BE2C (cell line): ENCODE data around the gene BDKRB1.

Source experiments
- DNase-seq: peaks from one replicate; pipeline ENCODE4 v3.0.0-alpha.2; 2020
- H3K27me3 ChIP-seq: fragments of 250-450 bp; sonication (Bioruptor Pico); 2 replicates; pipeline ENCODE4 v1.5.1; 2020; ENCODE audit warnings: mild to moderate bottlenecking
- H3K36me3 ChIP-seq: fragments of 250-450 bp; sonication (Bioruptor Pico); 2 replicates; pipeline ENCODE4 v1.5.1; 2020; ENCODE audit warnings: mild to moderate bottlenecking
- H3K4me1 ChIP-seq: fragments of 250-450 bp; sonication (Bioruptor Pico); 2 replicates; pipeline ENCODE4 v1.5.1; 2020
- H3K4me3 ChIP-seq: 2 replicates; pipeline ENCODE4 v1.5.1; 2011; ENCODE audit warnings: low read depth, low read length
- H3K9me3 ChIP-seq: fragments of 250-450 bp; sonication (Bioruptor Pico); 2 replicates; pipeline ENCODE4 v1.5.1; 2020
- TF ChIP-seq, protein P1 (sequence below): IDR thresholded peaks from 2 replicates; pipeline ENCODE4 v1.5.1; 2012; ENCODE audit warnings: mild to moderate bottlenecking, low read depth, low read length

Gene BDKRB1

DNA sequence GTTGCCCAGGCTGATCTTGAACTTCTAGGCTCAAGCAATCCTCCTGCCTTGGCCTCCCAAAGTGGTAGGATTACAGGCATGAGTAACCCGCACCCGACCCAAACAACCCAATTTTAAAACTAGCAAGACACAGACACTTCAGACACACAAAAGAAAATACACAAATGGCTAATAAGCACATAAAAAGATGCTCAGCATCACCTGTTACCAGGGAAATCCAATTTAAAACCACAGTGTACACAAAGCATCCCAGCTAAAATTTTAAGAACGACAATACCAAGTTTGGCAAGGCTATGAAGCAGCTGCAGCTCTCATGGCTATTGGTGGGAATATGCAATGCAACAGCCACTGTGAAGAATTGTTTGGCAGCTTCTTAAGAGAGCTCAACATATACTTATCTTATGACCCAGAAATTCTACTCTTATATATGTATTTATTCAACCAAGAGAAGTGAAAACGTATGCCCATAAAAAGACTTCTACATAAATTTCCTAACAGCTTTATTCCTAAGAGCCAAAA is 42.0 kb downstream of the BDKRB1 start:
- Histone ChIP-seq H3K9me3 (no peaks in the 10 kb centered on the region), H3K4me3 (no peak overlapping the region), H3K36me3 (peaks cover 6% of the 10 kb centered on the region), H3K27me3 (no peaks in the 10 kb centered on the region), H3K4me1 (peaks cover 6% of the 10 kb centered on the region)
- DNase-seq, result no peak
- TF ChIP-seq, protein P1, sequence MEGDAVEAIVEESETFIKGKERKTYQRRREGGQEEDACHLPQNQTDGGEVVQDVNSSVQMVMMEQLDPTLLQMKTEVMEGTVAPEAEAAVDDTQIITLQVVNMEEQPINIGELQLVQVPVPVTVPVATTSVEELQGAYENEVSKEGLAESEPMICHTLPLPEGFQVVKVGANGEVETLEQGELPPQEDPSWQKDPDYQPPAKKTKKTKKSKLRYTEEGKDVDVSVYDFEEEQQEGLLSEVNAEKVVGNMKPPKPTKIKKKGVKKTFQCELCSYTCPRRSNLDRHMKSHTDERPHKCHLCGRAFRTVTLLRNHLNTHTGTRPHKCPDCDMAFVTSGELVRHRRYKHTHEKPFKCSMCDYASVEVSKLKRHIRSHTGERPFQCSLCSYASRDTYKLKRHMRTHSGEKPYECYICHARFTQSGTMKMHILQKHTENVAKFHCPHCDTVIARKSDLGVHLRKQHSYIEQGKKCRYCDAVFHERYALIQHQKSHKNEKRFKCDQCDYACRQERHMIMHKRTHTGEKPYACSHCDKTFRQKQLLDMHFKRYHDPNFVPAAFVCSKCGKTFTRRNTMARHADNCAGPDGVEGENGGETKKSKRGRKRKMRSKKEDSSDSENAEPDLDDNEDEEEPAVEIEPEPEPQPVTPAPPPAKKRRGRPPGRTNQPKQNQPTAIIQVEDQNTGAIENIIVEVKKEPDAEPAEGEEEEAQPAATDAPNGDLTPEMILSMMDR, result no peak

DNA sequence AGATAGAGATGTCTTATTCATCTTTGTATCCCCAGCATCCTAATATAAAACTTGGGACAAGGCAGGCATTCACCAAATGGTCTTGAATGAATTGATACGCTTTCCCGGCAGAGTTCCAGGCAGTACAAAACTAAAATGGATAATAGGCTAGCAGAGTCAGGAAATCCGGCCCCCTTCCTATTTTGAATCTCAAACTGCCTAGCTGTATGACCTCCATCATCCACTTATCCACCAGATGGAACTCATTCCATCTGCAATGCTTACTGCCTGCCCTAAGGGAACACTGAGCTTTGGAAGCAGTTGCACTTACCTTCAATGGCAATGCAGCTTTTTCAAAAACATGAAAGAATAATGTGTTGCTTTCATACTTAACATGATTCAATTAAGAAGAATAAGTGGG is 43.4 kb downstream of the BDKRB1 start:
- TF ChIP-seq, protein P1, result peak; percentile 22; the same call in 1 of the 2 replicates
- H3K27me3 ChIP-seq, result no peaks in the 10 kb centered on the region
- peaks cover 6% of the 10 kb centered on the region for H3K36me3 ChIP-seq
- H3K4me1 ChIP-seq, result peaks cover 6% of the 10 kb centered on the region
- no peaks in the 10 kb centered on the region for H3K9me3 ChIP-seq
- peak; percentile 33 for DNase-seq
- H3K4me3 ChIP-seq, result no peak overlapping the region

DNA sequence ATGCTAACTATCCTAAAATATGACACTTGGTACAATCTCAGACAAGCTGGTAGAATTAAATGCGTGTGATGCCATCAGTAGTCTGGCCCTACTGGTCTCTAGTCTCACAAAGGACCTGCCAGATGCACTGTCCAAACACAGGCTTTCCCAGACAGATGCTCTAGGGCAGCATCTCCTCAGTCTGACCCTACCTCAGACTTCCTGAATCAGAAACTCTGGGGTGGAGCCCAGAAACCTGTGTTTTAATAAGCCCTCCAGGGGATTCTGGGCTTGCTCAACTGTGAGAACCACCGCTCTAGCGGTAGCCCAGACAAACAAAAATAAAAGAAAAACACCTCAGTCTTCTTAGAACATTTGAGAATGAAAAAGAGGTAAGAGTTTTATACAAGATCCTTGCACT is 48.0 kb downstream of the BDKRB1 start:
- H3K27me3 ChIP-seq, result no peaks in the 10 kb centered on the region
- H3K4me3 ChIP-seq, result no peak overlapping the region
- H3K9me3 ChIP-seq, result no peaks in the 10 kb centered on the region
- H3K4me1 ChIP-seq, result peaks cover 9% of the 10 kb centered on the region
- peaks cover 12% of the 10 kb centered on the region for H3K36me3 ChIP-seq
- TF ChIP-seq, protein P1, result no peak
- DNase-seq, result no peak

DNA sequence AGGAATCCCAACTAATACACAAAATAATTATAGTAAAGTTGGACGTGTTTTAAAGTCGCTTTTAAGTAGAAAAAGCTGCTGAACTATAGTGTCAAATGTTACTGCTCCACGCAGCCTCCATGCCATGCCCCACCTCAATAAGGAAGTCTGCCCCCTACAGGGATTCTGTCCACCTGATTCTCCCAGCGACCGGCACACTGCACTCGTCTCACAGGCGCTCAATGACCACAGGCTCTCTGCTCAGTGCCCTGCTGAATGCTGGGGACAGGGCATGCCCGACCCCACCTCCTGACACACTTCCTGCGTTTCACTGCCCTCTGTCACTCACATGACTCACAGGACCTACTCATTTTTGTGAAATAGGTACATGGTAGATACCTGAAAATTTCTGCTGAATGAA is 48.9 kb downstream of the BDKRB1 start:
- DNase-seq, result peak; percentile 38
- Histone ChIP-seq H3K36me3 (peaks cover 21% of the 10 kb centered on the region), H3K27me3 (no peaks in the 10 kb centered on the region), H3K4me1 (peaks cover 2% of the 10 kb centered on the region; the same call in 1 of the 2 replicates), H3K9me3 (no peaks in the 10 kb centered on the region), H3K4me3 (no peak overlapping the region)
- TF ChIP-seq, protein P1, result peak; percentile 62

DNA sequence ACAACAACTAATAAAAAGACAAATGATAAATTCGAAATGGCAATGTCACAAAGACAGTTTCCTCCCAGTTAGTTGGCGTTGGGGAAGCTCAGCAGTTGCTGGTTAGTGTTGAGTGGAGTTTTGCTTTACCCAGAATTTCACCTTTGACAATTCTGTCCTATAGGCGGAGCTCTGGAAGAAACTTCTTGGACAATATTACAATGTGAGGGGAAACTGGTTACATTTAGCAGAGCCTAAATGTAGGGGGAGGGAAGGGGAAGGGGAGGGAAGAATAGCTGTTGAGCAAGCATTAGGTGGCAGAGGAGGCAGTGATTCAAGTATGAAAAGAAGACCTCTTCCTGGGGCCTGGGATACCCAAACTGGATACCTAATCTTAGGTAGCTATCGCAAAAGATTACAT is 51.4 kb downstream of the BDKRB1 start:
- TF ChIP-seq, protein P1, result peak; percentile 33; the same call in 1 of the 2 replicates
- no peaks in the 10 kb centered on the region for H3K27me3 ChIP-seq
- peaks cover 2% of the 10 kb centered on the region; the same call in 1 of the 2 replicates for H3K4me1 ChIP-seq
- no peaks in the 10 kb centered on the region for H3K9me3 ChIP-seq
- H3K4me3 ChIP-seq, result no peak overlapping the region
- DNase-seq, result no peak
- peaks cover 24% of the 10 kb centered on the region for H3K36me3 ChIP-seq

DNA sequence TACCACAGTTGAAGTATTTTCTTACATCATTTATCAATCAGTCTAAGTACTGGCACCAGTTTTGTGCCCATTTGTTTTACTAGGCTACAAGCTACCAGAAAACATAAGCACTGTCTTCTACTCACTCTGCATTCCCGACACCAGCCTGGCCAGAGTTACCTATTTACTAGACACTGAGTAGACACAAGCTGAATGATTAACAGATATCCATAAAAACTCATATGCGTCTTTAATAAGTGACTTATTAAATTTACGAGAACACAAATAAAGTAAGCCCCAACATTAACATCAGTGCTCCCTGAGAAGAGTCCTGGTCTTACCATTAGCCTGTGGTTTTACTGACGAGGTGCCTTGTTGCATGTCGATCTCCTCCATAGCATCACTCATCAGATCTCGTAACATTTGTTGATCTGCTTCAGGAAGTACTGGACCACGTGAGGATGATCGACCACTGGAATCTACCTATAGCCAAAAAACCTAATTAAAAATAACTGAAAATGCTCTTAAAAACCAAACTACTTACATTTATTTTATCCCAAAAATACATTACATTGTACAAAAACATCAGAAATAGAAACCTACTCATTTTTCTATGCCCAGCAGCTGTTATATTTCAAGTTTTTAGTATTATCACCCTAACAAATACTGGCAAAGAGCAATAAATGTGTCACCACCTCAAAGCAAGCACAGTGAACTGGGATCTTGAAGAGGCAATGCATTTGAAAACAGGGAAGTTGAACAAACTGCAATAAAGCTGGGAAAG is 53.3 kb downstream of the BDKRB1 start:
- H3K4me1 ChIP-seq, result peaks cover 2% of the 10 kb centered on the region; the same call in 1 of the 2 replicates
- TF ChIP-seq, protein P1, result no peak
- peaks cover 24% of the 10 kb centered on the region for H3K36me3 ChIP-seq
- no peaks in the 10 kb centered on the region for H3K27me3 ChIP-seq
- no peak overlapping the region for H3K4me3 ChIP-seq
- DNase-seq, result no peak
- no peaks in the 10 kb centered on the region for H3K9me3 ChIP-seq
